K562 (cell line): Measurements from ENCODE around the gene MAML3.

Source experiments
- ATF6 ChIP-seq: sonication (generic); formaldehyde crosslinking; IDR thresholded peaks from 2 replicates; pipeline ENCODE4 v1.4.0; 2020; ENCODE audit warnings: mild to moderate bottlenecking, missing genetic modification reagents
- CBX3 ChIP-seq, 2 experiments: IDR thresholded peaks; 1 replicate in 1 of 2; 2 replicates in 1 of 2; pipeline ENCODE4 v1.6.1; 2012; ENCODE audit warnings: inconsistent platforms in 2 of 2, low read length in 2 of 2, borderline replicate concordance in 1 of 2, control low read depth in 1 of 2
- CBX5 ChIP-seq: IDR thresholded peaks from 2 replicates; pipeline ENCODE4 v1.6.1; 2014; ENCODE audit warnings: low read depth, borderline replicate concordance
- CTCF ChIP-seq, 3 experiments: IDR thresholded peaks in 2 of 3; conservative IDR thresholded peaks in 1 of 3; 2 replicates each; pipeline ENCODE4 v1.5.1; 2011 to 2012; ENCODE audit warnings: low read length in 3 of 3, mild to moderate bottlenecking in 3 of 3, control low read depth in 2 of 3, improper control_type of control experiment in 1 of 3, inconsistent platforms in 1 of 3, low read depth in 1 of 3, mixed read lengths in 1 of 3, moderate library complexity in 1 of 3; ENCODE audit not compliant: insufficient read depth in 2 of 3
- HDAC6 ChIP-seq: IDR thresholded peaks from 2 replicates; pipeline ENCODE4 v1.6.1; 2012; ENCODE audit warnings: low read depth, mild to moderate bottlenecking, control low read depth, inconsistent platforms, low read length, moderate library complexity
- KAT2B ChIP-seq: IDR thresholded peaks from one replicate; pipeline ENCODE4 v1.6.1; 2012; ENCODE audit warnings: low read depth, mild to moderate bottlenecking, control low read depth, inconsistent platforms, low read length, moderate library complexity
- NFYB ChIP-seq: IDR thresholded peaks from 2 replicates; pipeline ENCODE4 v1.6.1; 2011; ENCODE audit warnings: mild to moderate bottlenecking, moderate library complexity; ENCODE audit not compliant: insufficient read length; ENCODE audit errors: extremely low read depth
- NRF1 ChIP-seq, 2 experiments: fragments of 450-650 bp; IDR thresholded peaks in 1 of 2; conservative IDR thresholded peaks in 1 of 2; 2 replicates each; pipeline ENCODE4 v1.6.1; 2014; ENCODE audit warnings: mild to moderate bottlenecking in 2 of 2
- POLR2A ChIP-seq: fragments of 450-650 bp; conservative IDR thresholded peaks from 2 replicates; pipeline ENCODE4 v1.6.1; 2016
- RCOR1 ChIP-seq, 2 experiments: IDR thresholded peaks; 2 replicates each; pipeline ENCODE4 v1.6.1; 2012; ENCODE audit warnings: low read depth in 2 of 2, low read length in 2 of 2, borderline replicate concordance in 1 of 2, improper control_type of control experiment in 1 of 2
- ZBTB1 ChIP-seq: sonication (generic); formaldehyde crosslinking; IDR thresholded peaks from 2 replicates; pipeline ENCODE4 v1.8.1; 2023; ENCODE audit warnings: missing genetic modification reagents, low read depth, mild to moderate bottlenecking, borderline replicate concordance
- ZFP1 ChIP-seq: fragments of 450-650 bp; formaldehyde crosslinking; IDR thresholded peaks from 2 replicates; pipeline ENCODE4 v1.4.0; 2020; ENCODE audit warnings: mild to moderate bottlenecking, mixed read lengths

DNA sequence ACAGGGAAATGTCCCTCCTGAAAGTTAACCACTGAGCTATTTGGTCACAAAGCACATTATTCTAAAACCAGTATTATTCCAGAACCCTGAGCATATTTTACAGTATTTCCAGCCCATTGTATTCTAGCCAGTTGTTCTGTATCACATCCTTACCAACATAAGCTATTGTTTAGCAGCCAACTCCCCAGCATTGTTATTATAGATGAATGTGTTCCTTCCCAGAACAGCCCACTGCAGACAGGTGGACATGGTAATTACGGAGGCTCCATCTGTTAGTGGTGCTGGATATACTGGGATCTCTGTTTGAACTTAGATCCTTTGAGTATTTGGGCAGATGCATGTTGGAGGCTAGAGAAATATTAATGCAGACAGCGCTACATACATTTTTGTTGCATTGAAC, 362.3 kb downstream of the MAML3 start:
- TF ChIP-seq NFYB (no peak), RCOR1 (IDR thresholded peaks at IDR 0.05; ENCODE audit: borderline replicate concordance in 1 of 2, low read depth in 2 of 2, low read length in 2 of 2) (no peak), ZBTB1 (no peak), ATF6 (CRISPR knock-in tag) (no peak), CTCF (IDR thresholded peaks at IDR 0.05 in 2 of 3, conservative IDR thresholded peaks at IDR 0.05 in 1 of 3; ENCODE audit: insufficient read depth in 2 of 3, low read depth in 1 of 3, low read length in 3 of 3) (no peak), POLR2A (no peak), NRF1 (conservative IDR thresholded peaks at IDR 0.05 in 1 of 2, IDR thresholded peaks at IDR 0.05 in 1 of 2) (no peak), HDAC6 (no peak), ZFP1 (CRISPR knock-in tag) (no peak), KAT2B (no peak), CBX3 (IDR thresholded peaks at IDR 0.05; ENCODE audit: borderline replicate concordance in 1 of 2, low read length in 2 of 2) (no peak), CBX5 (no peak)
